Astrocyte of the cerebellum (primary cell): ENCODE results near the gene GRB10.

Source experiments
- DNase-seq: peaks from one replicate; pipeline ENCODE4 v3.0.0-alpha.2; 2011; ENCODE audit warnings: low read depth
- H3K4me3 ChIP-seq: 2 replicates; pipeline ENCODE4 v1.5.1; 2011; ENCODE audit warnings: mild to moderate bottlenecking, low read depth, low read length, moderate library complexity
- CTCF ChIP-seq: IDR thresholded peaks from 2 replicates; pipeline ENCODE4 v1.5.1; 2012; ENCODE audit warnings: low read length, low read depth, moderate library complexity, mild to moderate bottlenecking; ENCODE audit errors: missing control alignments
- in situ Hi-C: cut with HindIII; loops from 2 replicates; pipeline ENCODE4 v1.10.0; 2017; ENCODE audit warnings: low sequenced_read_pairs

The GRB10 gene

GRCh38 chr7:50647286-50647980, 135.3 kb downstream of the GRB10 start:
- no peak for TF ChIP-seq CTCF
- in situ Hi-C loops, result no loop called here
- DNase-seq, result no peak

GRCh38 chr7:50646069-50646468, 136.6 kb downstream of the GRB10 start:
- no peak for DNase-seq
- in situ Hi-C loops, result no loop called here

More at GRCh38 chr7:50647286-50647980, 135.3 kb downstream of the GRB10 start:
- no peak overlapping the region for H3K4me3 ChIP-seq

GRCh38 chr7:50645186-50645585, 137.5 kb downstream of the GRB10 start:
- TF ChIP-seq CTCF, result no peak
- in situ Hi-C loops, result no loop called here
- no peak for DNase-seq
- H3K4me3 ChIP-seq, result no peak overlapping the region

More at GRCh38 chr7:50646069-50646468, 136.6 kb downstream of the GRB10 start:
- no peak overlapping the region for H3K4me3 ChIP-seq
- TF ChIP-seq CTCF, result no peak

GRCh38 chr7:50644586-50644985, 138.1 kb downstream of the GRB10 start:
- H3K4me3 ChIP-seq, result no peak overlapping the region
- TF ChIP-seq CTCF, result no peak
- DNase-seq, result no peak
- in situ Hi-C loops, result no loop called here

- TF ChIP-seq CTCF, result no peak
- H3K4me3 ChIP-seq, result no peak overlapping the region
- in situ Hi-C loops, result no loop called here
- DNase-seq, result no peak
Observed at GRCh38 chr7:50644114-50644513, 138.6 kb downstream of the GRB10 start.

- TF ChIP-seq CTCF, result no peak
- DNase-seq, result no peak
- no peak overlapping the region for H3K4me3 ChIP-seq
- in situ Hi-C loops, result no loop called here
Observed at GRCh38 chr7:50641442-50642405, 141.0 kb downstream of the GRB10 start.
